T-helper 1 cell treated with Interleukin-12 subunit alpha and Interleukin-12 subunit beta and Interleukin-4 antibody, amounts not matched to agents 30 ng/mL and 1 ng/mL, for 36 hours (primary cell): Measurements from ENCODE around the gene NFIA. TPM values are rescaled to one million over a fixed set of nuclear protein-coding genes. Genes with fewer than 3 reads are reported as not detected.
"Not testable (repeated sequence)": the region's sequence is repeated elsewhere in the genome, so short reads cannot be mapped to it uniquely, and the experiment has no call there.

ENCODE experiments used
- intact Hi-C: fragments of 100-400 bp; cut with micrococcal nuclease; formaldehyde crosslinking; loops from one replicate; pipeline ENCODE4 v1.15.1; 2024
- total RNA-seq: library from RNA; stranded (reverse); gene quantifications from 2 replicates; pipeline ENCODE4 v1.2.3, GENCODE V29; 2022

The NFIA gene
- total RNA-seq, 1 donor from 2014 or later, result 0.66 TPM

- intact Hi-C loops, result not testable (repeated sequence)
These were observed 385.5 kb downstream of the NFIA start for GRCh38 chr1:61467836-61468235.

DNA sequence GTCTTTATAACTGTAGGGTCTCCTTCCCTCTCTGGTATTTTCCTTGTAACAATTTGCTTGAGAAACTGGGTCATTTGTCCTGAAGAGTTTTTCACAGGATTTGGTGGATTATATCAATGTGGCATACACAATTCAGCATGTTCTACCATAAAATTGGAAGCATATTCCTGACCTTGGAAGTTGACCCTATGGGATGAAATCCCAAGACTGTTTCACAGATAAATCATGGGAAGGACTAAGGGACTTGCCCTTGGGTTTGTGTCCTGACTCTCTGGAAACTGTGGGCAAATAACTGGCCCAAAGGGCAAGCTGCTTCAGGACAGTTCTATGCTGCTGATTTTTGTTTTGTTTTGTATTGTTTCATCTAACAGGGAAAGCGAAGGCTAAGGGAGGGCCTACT lies 387.0 kb downstream of the NFIA start:
- intact Hi-C loops, result no loop called here

DNA sequence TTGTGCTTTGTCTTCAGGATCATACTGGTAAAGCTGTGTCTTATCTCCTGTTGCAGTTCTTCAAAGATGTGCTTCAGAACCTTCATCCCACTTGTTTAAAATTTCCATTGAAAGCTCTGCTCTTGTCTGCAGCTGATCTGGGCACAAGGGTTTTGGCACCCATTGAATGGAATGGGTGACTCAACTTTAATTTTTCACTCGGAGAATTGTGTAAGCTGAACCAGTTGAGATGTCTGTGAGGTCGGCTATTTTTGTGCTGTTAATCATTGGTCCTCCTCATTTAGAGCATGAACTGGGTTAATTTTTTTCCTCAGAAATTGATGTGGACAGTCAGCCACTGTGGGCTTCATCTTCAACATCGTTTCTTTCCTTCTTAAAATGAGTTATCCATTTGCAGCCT lies 390.5 kb downstream of the NFIA start:
- intact Hi-C loops, result no loop called here

- intact Hi-C loops, result no loop called here
These were observed 392.0 kb downstream of the NFIA start for GRCh38 chr1:61474269-61474817.

DNA sequence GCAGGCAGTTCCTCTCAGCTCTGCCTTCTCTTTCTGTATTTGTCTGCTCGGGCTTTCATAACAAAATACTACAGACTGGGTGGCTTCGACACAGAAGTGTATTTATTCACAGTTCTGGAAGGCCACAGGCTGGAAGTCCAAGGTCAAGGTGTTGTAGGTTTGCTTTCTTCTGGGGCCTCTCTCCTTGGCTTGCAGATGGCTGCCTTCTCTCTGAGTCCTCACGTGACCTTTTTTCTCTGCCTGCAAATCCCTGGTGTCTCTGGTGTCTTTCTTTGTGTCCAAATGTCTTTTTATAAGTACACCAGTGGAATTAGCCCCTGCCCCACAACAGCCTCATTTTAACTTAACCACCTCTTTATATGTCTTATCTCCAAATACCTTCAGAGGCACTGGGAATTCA lies 392.6 kb downstream of the NFIA start:
- intact Hi-C loops, result no loop called here

- intact Hi-C loops, result no loop called here
These were observed 394.9 kb downstream of the NFIA start for GRCh38 chr1:61477301-61477700.

GRCh38 chr1:61480273-61480935 lies 398.0 kb downstream of the NFIA start:
- intact Hi-C loops, result no loop called here

GRCh38 chr1:61481315-61481715 lies 399.0 kb downstream of the NFIA start:
- intact Hi-C loops, result no loop called here

- intact Hi-C loops, result no loop called here
These were observed 399.9 kb downstream of the NFIA start for GRCh38 chr1:61482170-61482734.

GRCh38 chr1:61486783-61487536 lies 404.6 kb downstream of the NFIA start:
- intact Hi-C loops, result no loop called here

GRCh38 chr1:61487801-61488200 lies 405.4 kb downstream of the NFIA start:
- intact Hi-C loops, result no loop called here

GRCh38 chr1:61490924-61491323 lies 408.6 kb downstream of the NFIA start:
- intact Hi-C loops, result no loop called here

DNA sequence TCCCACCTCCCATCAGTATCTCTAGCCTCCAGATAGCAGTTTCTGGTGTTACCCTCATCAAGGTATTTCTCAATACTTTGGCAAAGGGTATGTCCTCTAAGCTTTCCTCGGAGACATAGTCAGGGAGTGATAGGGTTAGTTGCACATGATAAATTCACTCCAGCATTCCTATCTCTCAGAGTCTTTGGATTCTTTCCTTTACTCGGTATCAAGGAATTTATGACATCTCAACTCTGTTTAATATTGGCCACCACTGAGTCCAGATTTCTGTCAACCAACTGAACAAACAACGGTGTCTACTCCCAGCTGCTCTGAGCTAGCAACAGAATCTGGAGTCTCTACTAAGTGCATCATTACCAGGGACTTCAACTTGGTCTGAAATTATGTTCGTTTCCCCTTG lies 409.1 kb downstream of the NFIA start:
- intact Hi-C loops, result no loop called here

DNA sequence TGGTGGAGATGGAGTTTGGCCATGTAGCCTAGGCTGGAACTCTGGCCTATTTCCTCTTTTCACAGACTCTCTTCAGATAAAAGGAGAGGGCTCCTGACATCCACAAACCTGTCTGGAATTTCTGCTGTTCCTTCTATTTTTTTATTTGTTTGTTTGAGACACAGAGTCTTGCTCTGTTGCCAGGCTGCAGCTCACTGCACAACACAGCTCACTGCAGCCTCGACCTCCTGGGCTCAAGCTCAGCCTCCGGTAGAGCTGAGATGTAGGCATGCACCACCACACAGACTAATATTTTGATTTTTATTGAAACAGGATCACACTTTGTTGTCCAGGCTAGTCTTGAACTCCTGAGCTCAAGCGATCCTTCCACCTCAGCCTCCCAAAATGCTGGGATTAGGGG lies 411.6 kb downstream of the NFIA start:
- intact Hi-C loops, result no loop called here

DNA sequence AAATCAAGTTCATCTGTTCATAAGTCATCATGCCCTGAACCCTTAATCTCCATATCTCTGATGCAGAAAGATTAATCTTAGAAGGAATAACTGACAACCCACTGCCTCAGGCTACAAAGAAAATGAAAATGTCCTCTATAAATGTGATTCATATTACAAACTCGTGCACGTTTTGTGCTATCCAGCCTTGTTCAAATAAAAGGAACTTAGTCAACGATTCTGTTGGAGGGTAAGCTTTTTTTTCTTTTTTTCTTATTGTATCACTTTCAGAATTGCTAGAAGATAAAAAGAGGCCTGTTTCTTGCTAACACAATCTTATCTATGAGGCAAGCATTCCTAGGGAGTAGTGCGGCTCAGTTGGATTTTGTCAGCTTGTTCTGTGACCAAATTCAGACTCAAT lies 414.1 kb downstream of the NFIA start:
- intact Hi-C loops, result no loop called here

DNA sequence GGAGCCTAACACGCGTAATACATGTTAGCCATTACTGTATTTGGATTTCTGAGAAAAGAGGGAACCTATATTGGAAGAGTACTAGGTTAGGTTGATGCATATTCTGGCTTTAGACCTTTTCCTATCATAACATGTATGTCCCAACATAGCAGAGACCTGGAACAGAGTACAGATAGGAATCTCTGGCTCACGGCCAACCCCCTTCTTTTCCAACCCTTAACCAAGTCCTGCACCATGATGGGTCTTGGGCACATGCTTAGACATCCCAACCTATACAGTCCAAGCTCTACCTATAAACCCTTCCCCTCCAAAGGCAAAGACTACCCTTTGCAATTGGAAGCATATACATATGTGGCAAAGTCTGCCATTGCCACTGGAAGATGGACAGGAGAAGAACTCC lies 414.7 kb downstream of the NFIA start:
- intact Hi-C loops, result no loop called here

DNA sequence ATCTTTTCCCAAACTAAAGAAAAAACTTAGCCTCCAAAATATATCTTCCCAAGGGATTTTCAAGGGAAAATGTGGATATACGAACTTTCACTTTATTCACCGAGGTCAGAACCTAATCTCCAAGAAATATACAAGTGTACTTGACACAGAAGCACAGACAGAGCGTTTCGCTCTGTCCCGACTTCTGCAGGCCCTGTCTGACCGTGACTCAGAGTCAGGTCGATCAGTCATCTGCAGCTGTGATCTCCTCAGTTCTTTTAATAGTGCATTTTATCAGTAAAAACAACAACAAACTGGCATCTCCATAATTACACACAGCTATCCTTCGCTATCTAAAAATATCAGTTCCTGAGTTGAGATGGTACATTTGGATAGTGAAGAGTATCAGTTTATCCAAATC lies 416.0 kb downstream of the NFIA start:
- intact Hi-C loops, result no loop called here

- intact Hi-C loops, result no loop called here
These were observed 419.9 kb downstream of the NFIA start for GRCh38 chr1:61501971-61502916.

DNA sequence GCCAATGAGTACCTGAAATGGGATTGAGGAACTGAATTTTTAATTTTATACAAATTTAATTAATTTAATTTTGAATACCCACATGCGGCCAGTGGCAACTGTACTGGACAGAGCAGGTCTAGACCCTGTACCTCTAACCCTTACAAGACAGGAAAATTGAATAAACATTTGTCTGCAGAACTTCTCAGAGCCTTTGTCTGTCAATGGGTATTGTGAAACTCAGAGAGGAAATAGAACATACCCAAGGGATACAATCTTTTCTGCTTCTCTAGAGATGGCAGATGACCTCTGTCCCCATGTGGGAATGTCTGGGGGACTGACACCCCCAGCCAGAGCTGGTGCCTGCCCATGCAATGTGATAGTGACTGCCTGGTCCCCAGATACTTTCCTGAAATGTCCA lies 421.9 kb downstream of the NFIA start:
- intact Hi-C loops, result no loop called here

DNA sequence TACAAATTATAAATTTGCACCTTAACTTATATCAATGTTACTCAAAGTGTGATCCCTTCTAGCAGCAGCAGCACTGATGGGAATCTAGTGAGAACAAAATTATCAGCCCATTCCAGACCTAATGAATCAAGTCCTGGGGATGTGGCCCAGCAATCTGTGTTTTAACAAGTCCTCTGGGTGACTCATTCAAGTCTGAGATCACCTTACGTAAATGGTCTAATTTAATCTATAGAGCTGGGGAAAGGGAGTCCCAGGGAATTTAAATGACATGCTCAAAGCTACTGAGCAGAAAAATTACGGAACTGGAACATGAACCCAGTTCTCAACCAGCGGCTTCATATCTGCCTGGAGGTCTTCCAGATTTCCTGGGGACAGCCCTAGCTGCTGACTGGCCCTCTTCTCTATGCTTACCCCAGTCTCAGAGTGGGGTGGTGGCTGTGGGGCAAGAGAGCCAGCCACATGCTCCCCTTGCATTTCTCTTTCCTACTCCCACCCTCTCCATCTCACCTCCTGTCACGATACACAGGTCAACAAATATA lies 422.6 kb downstream of the NFIA start:
- intact Hi-C loops, result no loop called here

DNA sequence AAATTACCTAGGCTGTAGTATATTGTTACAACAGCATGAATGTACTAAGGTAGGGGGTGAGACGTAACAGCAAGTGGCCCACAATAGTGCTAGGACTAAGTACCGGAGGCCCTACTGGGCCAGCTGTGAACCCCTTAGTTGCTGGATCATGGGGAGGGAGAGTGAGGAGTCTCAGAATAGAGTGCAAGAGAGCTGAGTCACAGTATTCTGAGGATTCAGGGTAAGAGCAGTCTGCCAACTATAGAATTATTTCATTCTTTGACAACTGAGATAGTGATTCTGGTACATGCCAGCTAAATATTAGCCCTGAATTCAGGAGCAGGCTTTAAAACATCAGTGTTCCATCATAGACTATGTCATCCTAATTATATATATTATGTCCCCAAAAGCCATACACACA lies 423.9 kb downstream of the NFIA start:
- intact Hi-C loops, result no loop called here
